Measurements from ENCODE around the gene ICA1. TPM values are rescaled to one million over a fixed set of nuclear protein-coding genes. Genes with fewer than 3 reads are reported as not detected.

Gene ICA1
- total RNA-seq, 4 donors from 2014 or later, result 21.0 to 43.3 (median 26.6) TPM

GRCh38 chr7:8255680-8256655 is 6.0 kb downstream of the ICA1 start:
- TF ChIP-seq POLR2A (IDR thresholded peaks at IDR 0.05) (no peak), CTCF (IDR thresholded peaks at IDR 0.05) (no peak)
- no peak overlapping the region for H3K4me3 ChIP-seq (replicated peaks in 1 of 3)
- intact Hi-C loops (cut with DNase I), result no loop called here
- H3K27me3 ChIP-seq, result no peaks in the 10 kb centered on the region
- H3K4me1 ChIP-seq, result no peaks in the 10 kb centered on the region
- no peak overlapping the region for H3K27ac ChIP-seq
- no peaks in the 10 kb centered on the region for H3K36me3 ChIP-seq
- H3K9me3 ChIP-seq, result no peaks in the 10 kb centered on the region
- WGBS, 2 donors, result 73 to 78% methylated on average over 6 of the region's 6 CpGs
- no peak for DNase-seq

GRCh38 chr7:8254667-8255066 is 7.3 kb downstream of the ICA1 start:
- Histone ChIP-seq H3K4me3 (replicated peaks in 1 of 3) (no peak overlapping the region), H3K27ac (no peak overlapping the region), H3K9me3 (no peaks in the 10 kb centered on the region), H3K27me3 (no peaks in the 10 kb centered on the region), H3K36me3 (no peaks in the 10 kb centered on the region), H3K4me1 (no peaks in the 10 kb centered on the region)
- no peak for TF ChIP-seq CTCF (IDR thresholded peaks at IDR 0.05)
- TF ChIP-seq POLR2A (IDR thresholded peaks at IDR 0.05), result no peak
- WGBS, 2 donors, result 93 to 98% methylated on average over 3 of the region's 3 CpGs
- no peak for DNase-seq
- intact Hi-C loops (cut with DNase I), result no loop called here

- H3K36me3 ChIP-seq, result no peaks in the 10 kb centered on the region
- H3K9me3 ChIP-seq, result no peaks in the 10 kb centered on the region
- H3K27me3 ChIP-seq, result no peaks in the 10 kb centered on the region
- no peak overlapping the region for H3K27ac ChIP-seq
- no peak overlapping the region for H3K4me3 ChIP-seq (replicated peaks in 1 of 3)
- DNase-seq, result no peak
- intact Hi-C loops (cut with DNase I), result no loop called here
- TF ChIP-seq CTCF (IDR thresholded peaks at IDR 0.05), result no peak
- no peak for TF ChIP-seq POLR2A (IDR thresholded peaks at IDR 0.05)
- H3K4me1 ChIP-seq, result no peaks in the 10 kb centered on the region
- 84 to 89% methylated on average over 3 of the region's 3 CpGs for WGBS, 2 donors
Observed at GRCh38 chr7:8254215-8254614, 7.8 kb downstream of the ICA1 start.

GRCh38 chr7:8251195-8251594 is 10.8 kb downstream of the ICA1 start:
- WGBS, 2 donors, result 83 to 88% methylated on average over 1 of the region's 1 CpG

More at GRCh38 chr7:8251195-8251594, 10.8 kb downstream of the ICA1 start:
- no peak for TF ChIP-seq CTCF (IDR thresholded peaks at IDR 0.05)
- TF ChIP-seq POLR2A (IDR thresholded peaks at IDR 0.05), result no peak
- no peak overlapping the region for H3K27ac ChIP-seq
- no peak for DNase-seq
- H3K4me1 ChIP-seq, result no peaks in the 10 kb centered on the region
- H3K36me3 ChIP-seq, result no peaks in the 10 kb centered on the region
- no peak overlapping the region for H3K4me3 ChIP-seq (replicated peaks in 1 of 3)
- intact Hi-C loops (cut with DNase I), result no loop called here
- no peaks in the 10 kb centered on the region for H3K27me3 ChIP-seq
- H3K9me3 ChIP-seq, result no peaks in the 10 kb centered on the region

Data from thyroid gland (tissue), 4 donors.